HG03439 (cell line): ENCODE results near the gene ANKS1B.
"Not testable (repeated sequence)": the region's sequence is repeated elsewhere in the genome, so short reads cannot be mapped to it uniquely, and the experiment has no call there.

Experiments
- ATAC-seq: cut with Tn5 transposase; IDR thresholded peaks from one replicate; pipeline ENCODE4 v1.9.1; 2021; ENCODE audit warnings: mild to moderate bottlenecking, moderate library complexity; ENCODE audit not compliant: unreplicated experiment

Gene ANKS1B

GRCh38 chr12:99036566-99036965 is 948.2 kb downstream of the ANKS1B start:
- no peak for ATAC-seq

- no peak for ATAC-seq
These were observed 948.9 kb downstream of the ANKS1B start for GRCh38 chr12:99035803-99036202.

- not testable (repeated sequence) for ATAC-seq
These were observed 950.5 kb downstream of the ANKS1B start for GRCh38 chr12:99034201-99034600.

- no peak for ATAC-seq
These were observed 955.0 kb downstream of the ANKS1B start for GRCh38 chr12:99029511-99030271.

GRCh38 chr12:99027461-99027860 is 957.3 kb downstream of the ANKS1B start:
- no peak for ATAC-seq

- no peak for ATAC-seq
These were observed 957.7 kb downstream of the ANKS1B start for GRCh38 chr12:99027055-99027393.

- ATAC-seq: no peak
These were observed 958.2 kb downstream of the ANKS1B start for GRCh38 chr12:99026332-99027054.

GRCh38 chr12:99024870-99025269 is 959.9 kb downstream of the ANKS1B start:
- ATAC-seq: no peak

- no peak for ATAC-seq
These were observed 960.5 kb downstream of the ANKS1B start for GRCh38 chr12:99024191-99024590.

- ATAC-seq: no peak
These were observed 963.9 kb downstream of the ANKS1B start for GRCh38 chr12:99020871-99021270.

- no peak for ATAC-seq
These were observed 964.9 kb downstream of the ANKS1B start for GRCh38 chr12:99019798-99020197.

- ATAC-seq: no peak
These were observed 966.8 kb downstream of the ANKS1B start for GRCh38 chr12:99017971-99018370.

- ATAC-seq: no peak
These were observed 975.0 kb downstream of the ANKS1B start for GRCh38 chr12:99009654-99010296.

- ATAC-seq: no peak
These were observed 979.1 kb downstream of the ANKS1B start for GRCh38 chr12:99005601-99006000.

GRCh38 chr12:99004799-99005466 is 979.8 kb downstream of the ANKS1B start:
- ATAC-seq: no peak

- ATAC-seq: no peak
These were observed 982.0 kb downstream of the ANKS1B start for GRCh38 chr12:99002731-99003130.

GRCh38 chr12:99002156-99002555 is 982.6 kb downstream of the ANKS1B start:
- ATAC-seq: no peak

- no peak for ATAC-seq
These were observed 985.2 kb downstream of the ANKS1B start for GRCh38 chr12:98999559-98999958.

GRCh38 chr12:98998697-98999299 is 985.9 kb downstream of the ANKS1B start:
- peak; percentile 83 for ATAC-seq

- no peak for ATAC-seq
These were observed 986.8 kb downstream of the ANKS1B start for GRCh38 chr12:98997899-98998298.

- ATAC-seq: no peak
These were observed 994.1 kb downstream of the ANKS1B start for GRCh38 chr12:98990648-98991047.
